GM21526 (cell line): ENCODE data around the gene TIAM1.

ENCODE experiments used
- ATAC-seq: cut with Tn5 transposase; IDR thresholded peaks from one replicate; pipeline ENCODE4 v1.9.1; 2021; ENCODE audit warnings: moderate library complexity; ENCODE audit not compliant: unreplicated experiment, low FRiP score

Gene TIAM1

DNA sequence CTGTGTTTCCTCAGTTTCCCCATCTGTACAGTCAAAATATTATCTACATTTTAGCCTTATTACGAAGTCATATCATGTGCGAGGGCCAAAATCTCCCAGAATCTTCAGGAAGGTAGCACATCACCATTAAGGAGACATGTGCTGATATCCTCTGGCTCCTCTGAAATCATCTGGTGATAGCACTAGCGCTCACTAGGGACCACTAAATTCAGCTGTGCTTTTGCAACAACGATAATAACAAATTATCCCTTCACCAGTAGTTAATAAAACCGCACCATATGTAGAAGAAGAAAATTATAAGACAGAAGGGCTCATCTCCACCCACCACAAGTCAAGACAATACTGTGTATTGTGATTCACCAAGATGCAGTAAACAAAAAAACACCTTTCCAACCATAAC lies 53.3 kb downstream of the TIAM1 start:
- ATAC-seq, result no peak

DNA sequence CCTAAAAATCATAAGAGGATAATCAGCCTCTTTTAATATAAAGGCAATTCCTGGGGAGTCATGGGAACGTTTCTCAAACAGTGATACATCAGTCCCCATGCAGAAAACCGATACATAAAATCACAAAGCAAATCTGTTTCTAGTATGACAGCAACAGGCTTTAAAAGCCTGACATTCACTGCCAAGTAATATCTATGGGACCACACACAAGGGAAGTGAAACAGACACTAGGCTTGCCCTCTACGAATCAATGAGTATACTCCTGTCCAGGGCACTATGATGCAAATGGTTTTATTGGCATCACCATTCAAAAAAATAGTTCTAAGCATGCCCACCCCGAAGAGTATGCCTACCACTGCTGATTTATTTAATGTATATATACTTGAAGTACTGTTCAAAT lies 54.4 kb downstream of the TIAM1 start:
- no peak for ATAC-seq

DNA sequence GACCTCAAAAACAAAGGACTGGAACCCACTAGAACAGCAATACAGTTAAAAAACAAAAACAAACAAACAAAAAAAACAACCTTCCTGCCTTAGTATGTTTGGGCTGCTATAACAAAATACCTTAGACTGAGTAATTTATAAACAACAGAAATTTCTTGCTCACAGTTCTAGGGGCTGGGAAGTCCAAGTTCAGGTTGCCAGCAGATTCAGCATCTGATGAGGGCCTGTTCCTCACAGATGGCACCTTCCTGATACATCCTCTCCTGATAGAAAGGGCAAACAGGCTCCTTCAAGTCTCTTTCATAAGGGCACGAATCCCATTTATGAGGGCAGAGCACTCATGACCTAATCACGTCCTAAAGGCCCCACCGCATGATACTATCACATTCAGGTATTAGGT lies 55.9 kb downstream of the TIAM1 start:
- ATAC-seq, result no peak

DNA sequence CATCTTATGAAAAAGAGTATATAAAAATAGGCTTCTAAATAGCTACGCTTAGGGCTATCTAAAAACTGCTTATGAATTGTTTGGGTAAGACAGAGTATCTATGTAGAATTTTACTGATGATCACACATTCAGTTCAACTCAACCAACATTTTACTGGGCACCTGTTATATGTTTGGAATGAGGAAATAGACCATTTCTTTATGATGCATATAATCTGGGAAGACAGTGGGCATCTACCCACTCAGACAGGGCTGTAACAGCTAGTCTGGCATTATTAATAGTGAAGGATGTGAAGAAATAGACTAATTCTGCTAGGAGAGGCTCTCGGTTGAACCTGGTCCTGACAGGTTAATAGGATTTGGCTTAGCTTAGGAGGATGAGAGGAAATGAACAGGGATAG lies 56.9 kb downstream of the TIAM1 start:
- no peak for ATAC-seq

DNA sequence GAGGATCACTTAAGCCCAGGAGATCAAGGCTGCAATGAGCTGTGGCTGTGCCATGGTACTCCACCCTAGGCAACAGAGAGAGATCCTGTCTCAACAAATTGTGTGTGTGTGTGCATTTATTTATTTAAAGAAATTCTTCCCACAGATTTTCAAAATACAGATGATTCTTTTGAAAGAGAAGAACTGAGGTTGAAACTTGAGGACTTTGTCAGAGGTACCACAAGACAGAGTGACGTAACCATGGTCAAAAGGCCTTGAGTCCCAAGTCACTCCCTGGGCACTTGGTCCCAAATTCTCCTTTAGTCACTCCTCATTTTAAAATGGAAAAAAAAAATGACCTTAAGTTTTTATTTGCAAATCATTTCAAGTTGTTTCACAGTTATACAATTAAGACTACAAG lies 57.4 kb downstream of the TIAM1 start:
- no peak for ATAC-seq

DNA sequence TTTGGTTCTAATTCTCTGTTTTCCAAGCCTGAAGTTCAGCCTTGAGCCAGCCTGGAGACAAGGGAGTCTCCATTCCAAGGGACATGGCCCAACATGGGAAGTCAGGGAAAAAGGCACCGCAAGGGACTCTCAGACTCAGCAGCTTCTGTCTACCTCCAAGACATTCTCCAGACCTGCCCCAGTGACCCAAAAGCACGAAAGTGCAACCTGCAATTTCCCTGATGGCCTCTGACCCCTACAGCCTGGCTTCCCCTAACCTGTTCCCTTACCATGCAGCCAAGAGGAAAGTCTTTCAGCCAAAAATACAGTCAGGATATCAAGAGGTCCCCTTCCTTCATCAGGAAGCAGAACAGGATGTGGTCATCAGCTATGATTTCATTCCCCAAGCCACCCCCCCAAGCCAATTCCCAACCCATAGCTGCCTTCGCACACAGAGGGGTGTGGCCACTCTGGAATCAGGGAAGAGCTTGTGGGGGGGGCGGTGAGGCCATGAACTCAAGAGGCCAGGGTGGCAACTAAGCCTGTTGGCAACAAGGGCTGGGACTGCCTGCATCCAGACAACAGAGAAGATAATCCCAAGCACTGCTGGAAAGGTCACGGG lies 59.2 kb downstream of the TIAM1 start:
- no peak for ATAC-seq

DNA sequence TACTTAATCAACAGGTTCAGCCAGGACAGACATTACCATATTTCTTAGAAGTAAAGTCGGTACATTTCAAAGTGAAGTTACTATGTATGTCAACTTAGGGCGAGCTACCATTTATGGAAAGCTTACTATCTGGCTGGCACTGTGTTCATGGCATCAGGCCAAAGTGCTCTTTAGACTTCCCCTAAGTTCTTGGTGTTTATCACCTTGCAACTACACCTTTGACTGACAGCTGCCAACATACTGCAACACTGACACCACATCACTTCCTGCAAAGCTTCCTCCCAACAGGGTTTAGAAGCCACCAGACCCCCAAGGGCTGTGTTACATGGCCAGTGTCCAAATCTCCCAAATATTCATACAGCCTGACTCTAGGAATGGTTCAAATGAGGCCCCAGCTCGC lies 61.0 kb downstream of the TIAM1 start:
- no peak for ATAC-seq

DNA sequence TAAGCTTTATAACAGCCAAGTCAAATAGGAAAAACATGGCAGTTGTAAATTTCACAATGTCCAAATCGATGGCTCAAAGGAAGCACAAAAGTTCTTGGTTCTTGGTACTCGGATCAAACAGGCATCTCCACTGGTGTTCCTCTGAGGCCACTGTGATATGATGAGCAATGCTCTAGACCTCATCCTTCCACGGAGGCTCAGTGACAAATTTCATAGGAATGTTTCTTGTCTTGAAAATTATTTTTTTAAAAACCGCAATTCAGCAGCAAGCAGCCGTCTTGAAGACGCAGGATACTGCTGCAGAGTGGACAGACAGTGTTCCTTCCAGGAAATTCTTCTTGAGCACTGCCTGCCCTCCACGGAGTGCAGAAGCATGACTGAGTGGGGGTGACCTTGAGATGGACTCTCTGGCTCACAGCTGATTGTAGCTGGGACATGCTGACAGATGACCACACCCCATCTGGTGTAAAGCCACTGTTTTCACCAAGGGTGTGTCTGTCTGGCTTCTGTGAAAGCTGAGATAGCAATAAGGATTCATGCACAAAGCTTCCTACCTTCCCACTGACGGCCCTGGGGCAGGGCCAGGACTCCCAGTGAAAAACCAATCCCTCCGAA lies 61.9 kb downstream of the TIAM1 start:
- no peak for ATAC-seq

DNA sequence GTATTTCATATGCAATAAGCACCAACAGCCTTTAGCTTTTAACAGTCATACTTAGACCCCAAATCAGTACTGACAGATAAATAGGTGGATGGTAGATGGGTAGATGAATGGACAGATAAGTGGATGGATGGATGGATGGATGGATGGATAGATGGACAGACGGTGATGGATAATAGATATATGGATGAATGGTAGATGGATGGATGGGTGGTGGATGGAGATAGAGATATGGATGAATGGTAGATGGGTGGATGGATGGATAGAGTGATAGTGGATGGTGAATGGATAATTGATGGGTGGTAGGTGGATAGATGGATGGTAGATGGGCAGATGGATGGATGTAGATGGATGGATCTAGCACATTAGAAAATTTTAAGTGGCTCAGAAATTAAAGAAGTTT lies 62.5 kb downstream of the TIAM1 start:
- ATAC-seq, result no peak

DNA sequence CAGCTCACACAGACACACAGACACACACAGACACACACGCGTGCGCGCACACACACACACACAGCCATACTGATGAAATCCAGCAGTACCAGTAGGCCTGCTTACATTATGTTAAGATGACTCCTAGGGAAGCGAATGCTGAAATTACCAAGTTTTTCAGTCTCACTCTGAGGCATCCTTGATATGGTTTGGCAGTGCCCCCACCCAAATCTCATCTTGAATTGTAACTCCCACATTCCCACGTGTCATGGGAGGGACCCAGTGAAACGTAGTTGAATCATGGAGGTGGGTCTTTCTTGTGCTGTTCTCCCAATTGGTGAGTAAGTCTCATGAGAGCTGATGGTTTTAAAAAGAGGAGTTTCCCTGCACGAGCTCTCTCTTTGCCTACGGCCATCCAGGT lies 64.1 kb downstream of the TIAM1 start:
- no peak for ATAC-seq

DNA sequence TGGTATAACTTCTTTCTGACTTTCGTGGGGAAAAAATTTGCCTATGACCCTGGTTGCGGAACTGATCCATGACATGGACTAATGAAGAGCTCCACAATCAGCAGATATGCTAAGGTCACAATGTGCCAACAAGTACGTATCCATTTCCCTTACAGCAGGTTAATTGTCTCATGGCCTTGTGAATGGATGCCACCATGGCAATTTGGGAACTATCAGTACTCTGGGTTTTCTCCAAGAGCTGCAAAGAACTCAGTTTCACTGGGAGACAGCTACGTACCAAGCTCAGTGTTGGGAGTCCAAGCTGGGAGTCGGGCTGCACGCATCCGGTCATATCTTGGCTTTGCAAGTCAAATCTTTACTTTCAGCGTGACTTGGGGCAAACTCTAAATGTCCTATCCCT lies 64.8 kb downstream of the TIAM1 start:
- ATAC-seq, result no peak

DNA sequence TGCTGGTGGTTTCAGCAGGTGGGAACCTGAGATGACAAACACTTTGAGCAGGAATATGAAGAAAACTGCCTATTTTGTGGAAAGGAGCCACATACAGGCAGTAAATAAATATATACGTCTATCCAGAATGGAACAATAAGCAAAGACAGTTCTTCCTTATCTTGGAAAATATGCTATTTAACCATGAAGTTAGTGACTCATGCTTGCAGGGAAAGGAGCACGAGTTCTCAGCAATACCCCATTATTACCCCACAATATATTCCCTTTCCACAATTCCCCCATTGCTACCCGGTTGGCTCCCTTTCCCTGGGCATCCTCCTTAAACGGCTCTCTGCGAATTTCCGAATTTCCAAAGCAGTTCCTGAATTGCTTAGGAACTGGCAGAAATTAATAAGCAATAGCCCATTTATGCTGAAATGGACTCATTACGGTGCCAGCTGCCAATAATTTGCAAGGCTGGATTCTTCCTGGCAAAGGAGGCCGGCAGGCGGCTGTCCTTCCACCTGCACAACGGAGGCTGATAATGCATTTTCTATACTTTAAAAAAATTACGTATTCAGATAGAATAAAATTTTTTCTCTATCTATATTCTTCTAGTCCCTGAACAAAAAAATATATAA lies 65.4 kb downstream of the TIAM1 start:
- no peak for ATAC-seq

DNA sequence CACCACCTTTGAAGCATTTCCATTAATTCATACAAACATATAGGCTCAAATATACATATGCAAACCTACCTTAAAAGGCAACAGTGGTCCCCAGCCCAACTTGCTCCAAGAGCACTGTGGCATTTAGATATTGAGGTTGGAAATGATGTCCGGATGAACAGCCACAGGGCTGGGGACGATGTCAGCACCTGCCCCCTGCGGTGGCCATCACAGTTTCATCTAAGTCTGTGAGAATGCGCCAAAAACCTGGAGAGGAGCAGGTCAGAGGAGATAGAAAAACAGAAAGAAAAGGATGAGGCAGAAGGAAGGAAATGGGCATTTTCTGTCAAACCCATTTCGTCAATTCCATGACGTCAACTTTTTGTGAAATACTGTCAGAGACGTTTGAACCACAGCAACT lies 67.4 kb downstream of the TIAM1 start:
- no peak for ATAC-seq

DNA sequence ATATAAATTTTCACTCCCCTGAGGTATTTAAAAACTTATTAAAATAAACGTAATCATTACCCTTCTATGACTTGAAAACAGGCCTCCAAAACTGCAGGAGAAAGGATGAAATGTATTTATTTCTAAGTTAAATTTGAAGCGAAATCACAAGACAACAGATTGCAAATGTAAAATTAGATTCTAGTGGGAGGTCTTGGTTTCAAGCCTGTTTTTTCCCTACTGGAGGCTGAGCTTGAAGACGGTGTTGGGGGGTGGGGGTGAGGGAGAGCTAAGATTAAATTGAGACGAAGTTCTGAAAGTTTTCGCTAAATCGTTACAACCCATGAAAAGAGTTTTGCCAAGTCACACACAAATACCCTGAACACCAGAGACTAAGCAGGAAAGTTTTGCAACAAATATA lies 68.2 kb downstream of the TIAM1 start:
- no peak for ATAC-seq

DNA sequence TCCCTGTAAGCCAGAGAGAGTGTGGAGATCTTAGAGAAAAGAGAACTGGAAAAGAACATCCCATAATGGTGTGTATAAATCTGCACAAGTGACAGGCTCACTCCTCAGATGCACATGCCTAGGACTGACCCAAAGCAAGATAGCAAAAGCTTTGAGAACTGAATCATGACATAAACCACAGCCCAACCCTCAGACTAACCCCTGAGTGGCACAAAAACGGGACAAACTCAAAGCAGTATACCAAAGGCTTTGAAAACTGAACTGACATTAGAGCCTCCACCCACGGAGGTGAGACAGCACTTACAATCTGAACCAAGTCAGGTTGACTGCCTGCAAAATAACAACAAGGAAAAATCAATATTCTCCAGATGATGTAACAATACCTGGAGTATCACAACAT lies 70.8 kb downstream of the TIAM1 start:
- no peak for ATAC-seq

DNA sequence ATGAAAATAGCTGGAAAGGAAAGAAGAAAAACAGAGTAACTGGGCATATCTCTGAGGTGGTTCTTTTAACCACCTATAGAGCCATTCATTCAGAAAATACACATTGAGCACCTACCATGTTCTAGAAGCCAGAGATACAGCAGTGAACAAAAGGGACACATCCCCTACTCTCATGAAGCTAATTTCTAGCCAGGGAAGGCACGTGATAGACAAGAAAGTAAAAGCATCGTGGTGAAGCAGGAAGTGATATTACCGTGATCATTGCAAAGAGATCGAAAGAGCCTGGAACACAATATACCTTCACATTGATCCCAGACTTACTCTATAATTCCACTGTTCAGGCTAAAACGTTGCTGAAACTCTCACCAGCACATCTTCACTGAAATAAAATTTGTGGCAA lies 76.0 kb downstream of the TIAM1 start:
- ATAC-seq, result no peak

DNA sequence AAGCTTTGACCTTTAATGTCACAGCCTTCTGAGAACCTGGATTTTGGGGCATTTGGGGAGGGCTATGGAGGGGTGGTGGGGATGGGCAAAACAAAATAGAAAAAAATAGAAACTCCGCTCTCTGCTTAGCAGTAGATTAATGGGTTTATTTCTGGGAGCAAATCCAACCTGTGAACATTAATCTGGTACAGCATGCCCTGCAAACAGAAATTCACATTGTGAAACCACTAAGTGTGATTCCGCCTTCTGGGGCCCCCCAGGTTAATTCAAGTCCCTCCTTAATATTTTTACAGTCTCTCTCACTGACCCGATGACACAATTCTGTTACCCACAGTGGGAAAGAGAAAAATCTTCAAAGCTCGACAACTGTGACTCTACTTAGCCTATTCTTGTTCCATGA lies 76.4 kb downstream of the TIAM1 start:
- no peak for ATAC-seq

DNA sequence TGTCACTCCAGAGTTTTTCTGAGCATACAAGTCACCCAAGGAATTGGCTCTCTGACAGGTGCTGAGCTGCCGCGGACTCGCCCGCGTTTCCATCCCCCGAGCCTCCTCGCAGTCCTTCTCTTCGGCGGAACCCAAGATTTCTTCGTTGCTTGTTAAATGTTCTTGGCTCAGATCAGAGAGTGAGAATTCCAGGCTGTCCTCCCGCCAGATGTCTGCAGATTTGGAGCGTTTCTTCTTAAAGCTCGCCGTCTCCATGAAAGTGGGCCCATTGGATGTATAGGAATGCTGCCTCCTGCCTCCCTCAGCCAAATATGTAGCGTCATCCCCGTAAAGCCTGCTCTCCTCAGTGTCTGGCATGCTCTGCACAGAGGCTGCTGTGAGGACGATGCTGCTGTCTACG lies 77.8 kb downstream of the TIAM1 start:
- no peak for ATAC-seq

DNA sequence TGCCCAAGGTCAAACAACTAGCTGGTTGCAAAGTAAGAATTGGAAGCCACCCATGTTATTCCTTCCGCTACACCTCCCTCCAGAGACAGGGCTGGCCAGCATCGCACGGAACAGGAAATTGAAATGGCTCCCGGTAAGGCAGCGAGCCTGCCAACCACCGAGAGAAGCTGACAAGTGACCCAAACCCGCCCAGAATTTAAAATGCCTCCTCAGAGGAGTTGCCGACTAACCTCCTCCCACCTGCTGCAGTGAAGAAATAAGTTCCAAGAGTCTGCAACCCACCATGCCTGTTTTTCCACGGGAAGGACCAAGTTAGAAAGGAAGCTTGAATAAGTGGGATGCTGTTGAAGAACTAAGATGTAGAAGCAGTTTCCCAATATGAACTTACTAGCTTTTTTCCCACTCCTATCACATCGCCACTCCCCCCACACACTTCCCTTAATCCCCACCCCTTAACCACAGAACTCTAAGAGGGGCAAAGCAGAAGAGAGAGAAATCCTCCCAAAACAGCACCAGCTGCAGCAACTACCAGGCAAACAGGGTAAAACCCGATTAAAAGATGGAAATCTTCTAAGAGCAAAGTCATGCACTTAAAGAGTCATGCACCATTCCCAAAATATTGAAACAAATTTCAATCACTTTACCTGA lies 78.6 kb downstream of the TIAM1 start:
- no peak for ATAC-seq

DNA sequence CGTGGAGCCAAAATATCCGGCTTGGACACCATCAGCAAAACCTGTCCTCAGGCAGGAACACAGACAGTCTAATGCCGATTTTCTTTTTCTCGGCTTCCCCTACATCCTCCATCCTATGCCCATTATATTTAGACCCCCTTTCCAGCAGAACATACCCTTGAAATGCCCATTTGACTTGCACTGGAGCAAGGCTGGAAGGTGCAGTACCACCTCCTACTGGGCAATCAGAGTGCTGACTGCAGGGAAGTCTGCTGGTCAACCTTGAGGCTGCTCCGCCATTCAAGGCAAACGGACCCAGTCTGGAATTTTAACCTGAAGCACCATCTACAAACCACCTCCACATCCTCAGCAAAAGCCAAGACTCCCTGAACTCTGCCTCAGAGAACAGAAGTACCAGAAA lies 79.5 kb downstream of the TIAM1 start:
- ATAC-seq, result no peak

DNA sequence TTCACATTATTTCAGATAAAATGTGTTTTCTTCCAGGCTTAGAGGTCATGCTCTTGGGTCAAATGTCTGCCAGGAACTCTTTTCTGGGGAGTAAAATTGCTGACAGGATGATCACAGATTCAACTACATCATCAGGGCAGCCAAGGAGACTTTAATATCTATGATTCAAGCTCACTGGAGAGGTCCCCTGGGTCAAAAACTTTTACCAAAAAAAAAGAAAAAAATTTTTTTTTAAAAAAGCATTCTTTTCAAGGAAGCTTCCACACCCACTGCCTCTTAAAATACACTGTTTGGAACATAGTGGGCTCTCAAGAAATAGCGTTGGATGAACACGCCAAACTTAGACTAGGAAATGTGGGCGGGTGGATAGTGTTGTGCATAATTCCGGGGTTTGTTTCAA lies 81.3 kb downstream of the TIAM1 start:
- ATAC-seq, result no peak

DNA sequence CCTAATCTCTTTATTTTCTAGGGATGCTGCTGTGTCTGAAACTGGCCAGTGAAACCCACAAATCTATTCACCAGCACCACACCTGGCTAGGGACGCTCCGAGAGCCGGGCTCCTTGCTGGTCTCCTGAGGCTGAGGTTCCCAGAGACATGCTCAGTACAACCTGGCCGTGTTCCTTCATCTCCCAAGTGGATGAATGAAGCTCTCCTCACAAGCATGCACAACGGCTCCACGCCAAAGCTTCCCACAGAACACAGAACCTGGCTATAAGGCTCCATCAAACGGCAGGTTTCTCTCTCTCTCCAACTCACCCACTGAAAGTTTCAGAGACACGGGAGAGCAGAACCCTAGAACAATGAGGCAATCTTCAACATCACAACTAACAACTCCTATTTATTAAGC lies 82.3 kb downstream of the TIAM1 start:
- no peak for ATAC-seq
